Immature natural killer cell (primary cell): Measurements from ENCODE around the gene NPTX1. TPM values are rescaled to one million over a fixed set of nuclear protein-coding genes. Genes with fewer than 3 reads are reported as not detected.

Experiments
- DNase-seq, 3 donors: peaks; one replicate each; pipeline ENCODE4 v3.0.0; 2022; ENCODE audit warnings: mixed read lengths in 1 of 3
- H3K27ac Mint-ChIP-seq, 6 donors: one replicate each; pipeline ENCODE4 v1.8.0; 2020; ENCODE audit warnings: mixed read lengths in 6 of 6, mild to moderate bottlenecking in 5 of 6, inconsistent platforms in 4 of 6, moderate library complexity in 3 of 6
- H3K27me3 Mint-ChIP-seq, 3 donors: one replicate each; pipeline ENCODE4 v1.8.0; 2020 to 2021; ENCODE audit warnings: low read depth in 3 of 3, mild to moderate bottlenecking in 3 of 3, mixed read lengths in 3 of 3, moderate library complexity in 3 of 3, inconsistent platforms in 1 of 3
- H3K36me3 Mint-ChIP-seq, 3 donors: one replicate each; pipeline ENCODE4 v1.8.0; 2020; ENCODE audit warnings: mixed read lengths in 3 of 3, inconsistent platforms in 2 of 3, mild to moderate bottlenecking in 2 of 3
- H3K4me1 Mint-ChIP-seq, 2 donors: one replicate each; pipeline ENCODE4 v1.8.0; 2020; ENCODE audit warnings: inconsistent platforms in 2 of 2, mild to moderate bottlenecking in 2 of 2, mixed read lengths in 2 of 2, moderate library complexity in 1 of 2
- H3K4me3 Mint-ChIP-seq, 5 donors: one replicate each; pipeline ENCODE4 v1.8.0; 2020; ENCODE audit warnings: mild to moderate bottlenecking in 5 of 5, mixed read lengths in 5 of 5, inconsistent platforms in 3 of 5, moderate library complexity in 3 of 5
- H3K9me3 Mint-ChIP-seq, 6 donors: one replicate each; pipeline ENCODE4 v1.8.0; 2020; ENCODE audit warnings: mild to moderate bottlenecking in 6 of 6, mixed read lengths in 6 of 6, inconsistent platforms in 4 of 6, moderate library complexity in 3 of 6
- polyA plus RNA-seq, 3 donors: library from polyadenylated mRNA; unstranded; fragments of 300-500 nt; fragmentation: Illumina TruSeq; gene quantifications; one replicate each; pipeline ENCODE4 v1.2.3, GENCODE V29; 2021

The NPTX1 gene, protein sequence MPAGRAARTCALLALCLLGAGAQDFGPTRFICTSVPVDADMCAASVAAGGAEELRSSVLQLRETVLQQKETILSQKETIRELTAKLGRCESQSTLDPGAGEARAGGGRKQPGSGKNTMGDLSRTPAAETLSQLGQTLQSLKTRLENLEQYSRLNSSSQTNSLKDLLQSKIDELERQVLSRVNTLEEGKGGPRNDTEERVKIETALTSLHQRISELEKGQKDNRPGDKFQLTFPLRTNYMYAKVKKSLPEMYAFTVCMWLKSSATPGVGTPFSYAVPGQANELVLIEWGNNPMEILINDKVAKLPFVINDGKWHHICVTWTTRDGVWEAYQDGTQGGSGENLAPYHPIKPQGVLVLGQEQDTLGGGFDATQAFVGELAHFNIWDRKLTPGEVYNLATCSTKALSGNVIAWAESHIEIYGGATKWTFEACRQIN
- 1 to 10 TPM in 1 of 3 donors, under 1 TPM in 1, not detected in 1; 0.13 to 1.5 TPM for polyA plus RNA-seq

DNA sequence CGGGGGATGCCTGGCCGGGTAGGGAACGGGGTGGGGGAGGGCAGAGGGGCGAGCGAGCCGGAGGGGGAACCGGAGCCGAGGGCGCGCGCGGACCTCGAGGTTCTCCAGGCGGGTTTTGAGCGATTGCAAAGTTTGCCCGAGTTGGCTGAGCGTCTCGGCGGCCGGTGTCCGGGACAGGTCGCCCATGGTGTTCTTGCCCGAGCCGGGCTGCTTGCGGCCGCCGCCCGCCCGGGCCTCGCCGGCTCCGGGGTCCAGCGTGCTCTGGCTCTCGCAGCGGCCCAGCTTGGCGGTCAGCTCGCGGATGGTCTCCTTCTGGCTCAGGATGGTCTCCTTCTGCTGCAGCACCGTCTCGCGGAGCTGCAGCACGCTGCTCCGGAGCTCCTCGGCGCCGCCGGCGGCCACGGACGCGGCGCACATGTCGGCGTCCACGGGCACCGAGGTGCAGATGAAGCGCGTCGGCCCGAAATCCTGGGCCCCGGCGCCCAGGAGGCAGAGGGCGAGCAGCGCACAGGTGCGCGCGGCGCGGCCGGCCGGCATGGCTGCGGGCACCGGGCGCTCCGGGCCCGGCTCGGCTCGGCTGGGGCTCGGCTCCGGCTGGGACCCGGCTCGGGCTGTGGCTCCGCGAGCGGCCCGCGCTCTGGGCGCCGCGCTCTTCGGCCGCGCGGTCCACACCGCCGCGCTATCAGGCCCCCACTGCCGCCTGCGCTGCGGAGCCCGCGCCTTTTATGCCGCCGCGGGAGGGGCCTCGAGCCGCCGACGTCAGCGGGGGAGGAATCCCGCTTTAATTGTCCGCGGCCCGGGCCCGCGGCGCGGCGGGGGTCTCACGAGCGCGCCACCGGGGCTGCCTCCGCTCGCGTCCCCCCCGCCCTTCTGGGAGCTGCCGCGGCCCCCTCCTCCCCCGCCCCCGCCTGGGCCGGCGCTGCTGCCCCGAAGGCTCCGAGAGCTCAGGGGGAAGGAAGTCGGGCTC lies at the start of gene NPTX1:
TSS of gene NPTX1 (minus strand) at position 698 of the 967 bp plus-strand sequence. CDS start at position 537, 161 bp downstream.
- no peak within 1 kb of the TSS for H3K27ac Mint-ChIP-seq
- peaks cover 38 to 45% of the 10 kb centered on the region in 2 donors for H3K4me1 Mint-ChIP-seq
- H3K36me3 Mint-ChIP-seq: no peaks in the 10 kb centered on the region
- H3K4me3 Mint-ChIP-seq: peak within 1 kb of the TSS; percentile 52 to 86 (median 75)
- no peaks in the 10 kb centered on the region for H3K9me3 Mint-ChIP-seq
- DNase-seq: peak in 1 of 3 donors; percentile 19
- H3K27me3 Mint-ChIP-seq: peaks cover 13 to 35% (median 26%) of the 10 kb centered on the region in 3 donors

DNA sequence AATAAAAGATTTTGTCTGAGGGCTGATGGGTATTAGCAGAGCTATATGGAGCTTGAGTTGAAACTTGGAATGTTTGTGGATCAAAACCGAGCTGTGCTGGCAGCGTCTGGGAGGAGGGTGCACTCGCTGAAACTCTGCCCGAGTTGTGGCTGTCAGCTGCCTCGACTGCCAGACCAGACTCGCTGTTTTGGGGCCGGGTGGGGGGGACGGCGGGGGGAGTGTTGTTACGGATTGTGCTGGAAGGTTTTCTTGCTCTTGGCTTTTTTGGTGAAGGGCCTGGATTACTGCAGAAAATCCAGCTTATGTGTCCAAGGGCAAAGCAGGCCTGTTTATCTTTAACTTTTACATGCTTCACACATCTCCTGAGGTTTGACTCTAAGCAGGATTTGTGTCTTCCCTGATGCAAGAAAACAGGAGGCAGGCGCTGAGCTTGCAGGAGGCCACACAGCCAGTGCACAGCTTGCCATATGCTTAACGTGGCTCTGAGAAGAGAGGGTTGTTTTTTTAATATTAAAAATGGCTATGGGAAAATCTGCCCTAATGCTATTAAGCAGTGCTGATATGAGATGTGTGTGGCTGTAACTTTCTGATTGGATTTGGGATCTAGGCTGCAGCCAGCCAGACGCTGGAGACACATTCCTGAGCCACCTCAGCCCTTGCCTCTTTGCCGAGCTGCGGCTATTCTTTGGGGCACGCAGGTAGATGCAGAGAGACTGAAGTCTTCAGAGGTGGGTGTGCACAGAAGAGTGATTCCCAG lies 47.7 kb upstream of the NPTX1 start:
- peaks cover 0 to 5% (median 3%) of the 10 kb centered on the region in 3 donors for H3K27me3 Mint-ChIP-seq
- H3K27ac Mint-ChIP-seq: no peak overlapping the region
- no peaks in the 10 kb centered on the region for H3K36me3 Mint-ChIP-seq
- no peak for DNase-seq
- no peaks in the 10 kb centered on the region for H3K9me3 Mint-ChIP-seq
- H3K4me1 Mint-ChIP-seq: no peaks in the 10 kb centered on the region
- H3K4me3 Mint-ChIP-seq: no peak overlapping the region

DNA sequence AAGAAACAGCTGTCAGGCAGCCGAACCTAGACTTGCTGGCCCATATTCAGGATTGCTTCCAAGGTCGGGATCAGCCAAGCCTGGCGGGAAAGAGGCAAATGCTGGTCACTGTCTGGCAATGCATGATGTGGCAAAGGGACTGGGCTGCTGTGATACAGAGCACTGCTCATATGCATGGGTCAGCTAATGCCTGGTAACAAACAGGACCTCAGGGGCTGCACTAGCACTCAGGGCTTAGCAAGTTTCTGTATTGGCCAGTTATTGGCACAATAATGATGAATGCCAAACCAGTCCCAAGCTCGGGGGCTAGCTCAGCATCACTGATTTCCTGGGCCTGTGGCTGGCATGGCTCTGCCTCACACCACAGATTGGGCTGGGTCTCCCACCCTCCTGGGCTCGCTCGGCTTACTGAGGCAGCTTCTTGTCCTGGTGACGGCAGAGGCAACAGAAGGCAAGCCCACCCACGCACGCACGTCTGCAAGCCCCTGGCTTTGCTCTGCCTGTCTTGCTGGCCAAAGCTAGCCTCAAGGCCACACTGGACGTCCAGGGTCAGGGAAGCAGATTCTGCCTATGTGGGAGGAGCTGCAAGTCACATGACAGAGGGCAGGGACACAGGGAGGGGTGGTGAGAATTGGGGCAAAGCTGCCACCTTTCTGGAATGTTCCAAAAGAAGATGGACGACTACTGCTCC lies 46.8 kb upstream of the NPTX1 start:
- H3K4me1 Mint-ChIP-seq: no peaks in the 10 kb centered on the region
- DNase-seq: no peak
- H3K27me3 Mint-ChIP-seq: peaks cover 0 to 6% (median 3%) of the 10 kb centered on the region in 3 donors
- H3K9me3 Mint-ChIP-seq: no peaks in the 10 kb centered on the region
- no peaks in the 10 kb centered on the region for H3K36me3 Mint-ChIP-seq
- no peak overlapping the region for H3K4me3 Mint-ChIP-seq
- no peak overlapping the region for H3K27ac Mint-ChIP-seq

DNA sequence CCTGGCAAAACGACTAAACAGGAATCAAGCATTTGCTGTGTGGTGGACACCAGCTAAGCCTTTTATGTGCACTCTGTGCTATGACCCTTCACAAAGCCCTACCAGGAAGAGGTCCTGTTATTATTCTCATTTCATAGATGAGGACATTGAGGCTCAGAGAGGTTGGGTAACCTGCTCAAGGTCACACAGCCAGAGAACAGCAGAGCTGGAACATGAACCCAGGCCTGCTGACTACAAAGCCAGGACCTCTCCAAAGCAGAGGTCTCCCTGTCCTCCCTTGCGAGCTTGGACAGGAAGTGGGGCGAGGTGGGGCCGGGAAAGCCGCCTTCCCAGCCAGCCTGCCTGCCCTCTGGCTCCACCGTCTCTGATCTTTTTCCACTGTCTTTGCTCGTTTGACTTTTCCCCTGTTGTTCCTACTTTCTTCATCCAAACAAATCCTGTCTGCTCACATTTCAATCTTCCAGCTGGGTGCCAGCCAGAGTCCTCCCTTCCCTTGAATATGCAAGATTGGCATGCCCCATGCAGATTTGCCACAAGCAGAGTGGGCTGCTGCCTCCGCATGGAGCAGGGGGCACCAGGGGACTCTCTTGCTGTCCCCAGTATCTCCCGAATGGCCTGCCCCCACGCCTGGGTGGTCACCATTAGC lies 44.5 kb upstream of the NPTX1 start:
- H3K4me3 Mint-ChIP-seq: no peak overlapping the region
- no peaks in the 10 kb centered on the region for H3K4me1 Mint-ChIP-seq
- peaks cover 0 to 3% (median 0%) of the 10 kb centered on the region in 3 donors for H3K27me3 Mint-ChIP-seq
- no peak for DNase-seq
- H3K27ac Mint-ChIP-seq: no peak overlapping the region
- no peaks in the 10 kb centered on the region for H3K36me3 Mint-ChIP-seq
- H3K9me3 Mint-ChIP-seq: no peaks in the 10 kb centered on the region

DNA sequence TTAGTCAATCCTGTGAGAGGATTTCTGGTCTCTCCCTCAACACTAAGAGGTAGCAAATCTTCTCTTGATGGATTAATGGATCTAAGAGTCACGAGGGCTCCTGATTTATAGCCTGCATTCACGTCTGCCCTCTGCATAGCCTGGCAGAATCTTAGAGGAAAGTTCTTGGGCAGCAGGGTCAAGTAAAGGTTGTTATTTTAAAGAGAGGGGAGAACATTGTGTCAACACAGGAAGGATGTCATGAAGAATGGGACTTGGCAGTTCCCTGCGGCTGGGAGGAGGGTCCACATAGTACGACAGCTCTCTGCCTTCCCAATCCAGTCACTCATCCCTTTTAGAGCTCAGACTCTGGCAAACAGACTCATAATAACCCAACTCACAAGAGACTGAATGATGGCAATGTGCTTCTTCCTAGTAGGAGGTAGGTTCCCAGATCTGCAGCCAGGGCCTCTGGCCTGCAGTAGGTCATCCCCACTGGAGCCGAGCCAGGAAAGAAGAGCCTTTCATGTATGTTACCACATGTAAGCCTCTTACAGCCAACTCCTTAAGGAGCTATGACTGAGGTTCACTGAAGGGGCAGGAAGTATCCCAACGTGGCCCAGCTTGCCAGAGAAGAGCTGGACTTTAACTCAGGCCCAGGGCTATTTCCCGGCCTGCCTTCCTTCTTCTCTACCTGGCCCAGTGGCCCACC lies 42.8 kb upstream of the NPTX1 start:
- Mint-ChIP-seq H3K27ac (no peak overlapping the region), H3K27me3 (peaks cover 0 to 4% (median 3%) of the 10 kb centered on the region in 3 donors), H3K36me3 (no peaks in the 10 kb centered on the region), H3K4me3 (no peak overlapping the region), H3K4me1 (no peaks in the 10 kb centered on the region), H3K9me3 (no peaks in the 10 kb centered on the region)
- DNase-seq: no peak

DNA sequence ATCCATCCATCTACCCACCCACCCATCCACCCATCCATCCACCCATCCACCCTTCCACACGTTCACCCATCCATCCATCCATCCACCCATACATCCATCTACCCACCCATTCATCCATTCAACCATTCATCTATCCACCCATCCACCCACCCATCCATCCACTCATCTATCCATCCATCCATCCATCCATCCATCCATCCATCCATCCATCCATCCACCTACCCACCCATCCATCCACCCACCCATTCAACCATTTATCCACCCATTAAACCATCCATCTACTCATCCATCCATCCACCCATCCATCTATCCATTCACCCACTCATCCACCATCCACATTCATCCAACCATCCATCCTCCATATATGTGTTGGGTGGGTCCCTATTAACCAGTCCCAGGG lies 42.0 kb upstream of the NPTX1 start:
- Mint-ChIP-seq H3K27me3 (peaks cover 3 to 9% (median 5%) of the 10 kb centered on the region in 3 donors), H3K4me3 (no peak overlapping the region), H3K4me1 (no peaks in the 10 kb centered on the region), H3K9me3 (no peaks in the 10 kb centered on the region), H3K27ac (no peak overlapping the region), H3K36me3 (no peaks in the 10 kb centered on the region)
- DNase-seq: no peak

DNA sequence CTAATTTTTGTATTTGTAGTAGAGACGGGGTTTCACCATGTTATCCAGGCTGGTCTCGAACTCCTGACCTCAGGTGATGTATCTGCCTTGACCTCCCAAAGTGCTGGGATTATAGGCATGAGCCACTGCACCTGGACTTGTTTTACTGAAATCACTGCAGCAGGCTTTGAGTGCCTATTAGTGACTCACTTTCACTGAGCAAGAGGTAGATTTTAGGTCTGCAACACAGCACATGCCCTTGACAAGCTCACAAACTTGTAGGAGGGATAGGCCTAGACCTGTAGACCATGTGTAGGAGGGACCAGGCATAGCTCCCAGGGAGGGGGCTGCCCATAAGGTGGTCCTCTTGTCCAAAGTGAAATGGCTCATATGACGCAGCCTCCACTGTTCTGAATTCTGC lies 41.2 kb upstream of the NPTX1 start:
- no peaks in the 10 kb centered on the region for H3K9me3 Mint-ChIP-seq
- H3K4me3 Mint-ChIP-seq: no peak overlapping the region
- no peaks in the 10 kb centered on the region for H3K36me3 Mint-ChIP-seq
- H3K27me3 Mint-ChIP-seq: peaks cover 4 to 10% (median 6%) of the 10 kb centered on the region in 3 donors
- H3K4me1 Mint-ChIP-seq: no peaks in the 10 kb centered on the region
- DNase-seq: no peak
- H3K27ac Mint-ChIP-seq: no peak overlapping the region

DNA sequence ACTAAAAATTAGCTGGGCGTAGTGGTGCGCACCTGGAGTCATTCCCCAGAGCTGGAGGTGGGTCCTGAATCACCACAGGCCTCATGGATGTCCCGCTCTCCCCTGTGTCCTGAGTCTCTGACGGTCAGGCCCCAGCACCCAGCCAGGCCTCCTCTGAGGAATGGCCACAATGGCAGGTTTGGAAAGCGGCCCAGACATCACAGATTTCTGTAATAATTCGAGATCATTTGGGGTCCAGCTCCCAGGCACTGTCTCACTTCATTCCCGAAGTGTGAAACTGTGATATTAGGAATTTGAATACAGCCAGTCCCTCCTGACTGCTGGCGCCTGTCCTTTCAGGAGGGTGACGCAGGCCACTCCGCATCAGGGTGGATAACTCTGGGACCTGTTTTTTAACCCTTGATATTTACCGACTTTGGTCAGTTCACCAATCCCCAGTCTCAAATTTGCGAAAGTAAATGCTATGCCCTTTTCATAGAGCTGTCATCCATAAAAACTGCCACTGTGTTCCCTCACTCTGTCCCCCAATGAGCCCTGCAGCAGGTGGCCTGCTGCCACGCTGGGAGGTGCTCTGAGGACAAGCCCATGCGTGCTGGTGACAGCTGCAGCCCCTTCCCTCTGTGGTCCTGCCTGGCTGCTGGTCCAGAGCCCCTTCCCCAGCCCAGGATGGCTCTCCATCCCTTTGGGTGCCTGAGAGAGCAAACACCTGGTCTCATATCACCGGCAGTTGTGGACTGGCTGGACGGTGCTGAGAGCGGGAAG lies 39.9 kb upstream of the NPTX1 start:
- Mint-ChIP-seq H3K36me3 (no peaks in the 10 kb centered on the region), H3K9me3 (no peaks in the 10 kb centered on the region), H3K27me3 (peaks cover 4 to 10% (median 6%) of the 10 kb centered on the region in 3 donors), H3K27ac (no peak overlapping the region), H3K4me3 (no peak overlapping the region), H3K4me1 (no peaks in the 10 kb centered on the region)
- DNase-seq: no peak

DNA sequence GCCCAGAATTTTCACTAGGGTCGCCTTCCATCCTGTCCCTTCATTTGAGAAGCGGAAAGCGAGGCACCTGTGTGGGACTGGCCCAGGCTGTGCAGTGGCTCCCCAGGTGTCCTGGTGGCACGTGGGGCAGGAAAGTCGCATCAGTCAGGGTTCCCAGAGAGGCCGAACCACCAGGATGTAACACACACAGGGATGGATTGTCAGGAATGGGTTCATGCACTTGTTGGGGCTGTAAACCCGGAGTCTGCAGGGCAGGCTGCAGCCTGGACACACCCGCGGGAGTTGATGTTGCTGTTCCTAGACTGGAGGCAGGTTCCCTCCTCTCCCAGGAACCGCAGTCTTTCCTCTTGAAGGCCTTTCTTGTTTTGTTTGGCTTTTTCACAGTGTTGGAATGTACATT lies 37.5 kb upstream of the NPTX1 start:
- Mint-ChIP-seq H3K4me1 (no peaks in the 10 kb centered on the region), H3K36me3 (no peaks in the 10 kb centered on the region), H3K27me3 (peaks cover 4 to 10% (median 6%) of the 10 kb centered on the region in 3 donors), H3K4me3 (no peak overlapping the region), H3K27ac (no peak overlapping the region), H3K9me3 (no peaks in the 10 kb centered on the region)
- no peak for DNase-seq

DNA sequence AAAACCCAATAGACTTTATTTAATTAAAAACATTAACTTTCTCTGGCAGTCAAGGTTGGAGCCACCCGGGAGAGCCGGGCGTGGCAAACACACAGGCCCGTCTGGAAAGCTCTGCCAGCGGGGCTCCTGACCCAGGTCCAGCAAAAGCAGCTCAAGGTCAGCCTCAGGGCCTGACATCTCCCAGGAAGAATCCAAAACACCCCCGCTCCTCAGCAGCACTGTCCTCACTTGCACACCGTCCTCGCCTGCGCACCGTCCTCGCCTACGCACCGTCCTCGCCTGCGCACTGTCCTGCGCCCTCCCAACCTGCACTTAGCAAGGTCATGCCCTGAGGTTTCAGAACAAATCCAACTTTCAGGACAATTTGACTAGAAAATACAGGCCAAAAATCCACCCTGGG lies 36.8 kb upstream of the NPTX1 start:
- DNase-seq: no peak
- H3K4me1 Mint-ChIP-seq: no peaks in the 10 kb centered on the region
- H3K9me3 Mint-ChIP-seq: no peaks in the 10 kb centered on the region
- no peaks in the 10 kb centered on the region for H3K36me3 Mint-ChIP-seq
- H3K27me3 Mint-ChIP-seq: peaks cover 4 to 9% (median 6%) of the 10 kb centered on the region in 3 donors
- H3K4me3 Mint-ChIP-seq: no peak overlapping the region
- H3K27ac Mint-ChIP-seq: no peak overlapping the region

DNA sequence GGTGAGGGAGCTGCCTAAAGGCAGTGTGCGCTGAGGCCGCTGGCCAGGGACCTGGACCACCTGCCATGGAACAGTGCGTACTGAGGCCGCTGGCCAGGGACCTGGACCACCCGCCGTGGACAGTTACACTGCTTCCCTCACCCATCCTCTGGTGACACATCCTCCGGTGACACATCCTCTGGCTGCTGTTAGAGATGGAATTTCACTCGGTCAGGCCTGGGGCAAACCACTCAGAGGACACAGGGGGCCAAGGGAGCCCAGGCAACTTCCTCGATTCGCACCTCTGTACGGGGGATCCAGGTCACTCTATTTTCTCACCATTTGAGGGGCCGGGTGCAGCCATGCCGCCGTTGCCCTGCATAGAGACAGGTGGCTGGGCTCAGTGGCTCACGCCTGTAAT lies 35.8 kb upstream of the NPTX1 start:
- H3K27me3 Mint-ChIP-seq: peaks cover 4 to 9% (median 6%) of the 10 kb centered on the region in 3 donors
- no peaks in the 10 kb centered on the region for H3K9me3 Mint-ChIP-seq
- H3K36me3 Mint-ChIP-seq: no peaks in the 10 kb centered on the region
- H3K27ac Mint-ChIP-seq: no peak overlapping the region
- no peaks in the 10 kb centered on the region for H3K4me1 Mint-ChIP-seq
- no peak for DNase-seq
- H3K4me3 Mint-ChIP-seq: no peak overlapping the region
